Left kidney (tissue), 2 donors: Measurements from ENCODE around the gene FAM13B. TPM values are rescaled to one million over a fixed set of nuclear protein-coding genes. Genes with fewer than 3 reads are reported as not detected.

Experiments
- DNase-seq: peaks from one replicate; pipeline ENCODE4 v3.0.0-alpha.2; 2013
- polyA plus RNA-seq: library from polyadenylated mRNA; unstranded; fragments of 120-200 nt; gene quantifications from one replicate; pipeline ENCODE4 v1.2.1, GENCODE V29; 2013; ENCODE audit not compliant: insufficient read length

Gene FAM13B
- polyA plus RNA-seq, 1 donor: 68.3 TPM

GRCh38 chr5:137899493-137899892 lies 133.4 kb downstream of the FAM13B start:
- no peak for DNase-seq

- DNase-seq: no peak
Observed at GRCh38 chr5:137896560-137896959, 136.3 kb downstream of the FAM13B start.

DNA sequence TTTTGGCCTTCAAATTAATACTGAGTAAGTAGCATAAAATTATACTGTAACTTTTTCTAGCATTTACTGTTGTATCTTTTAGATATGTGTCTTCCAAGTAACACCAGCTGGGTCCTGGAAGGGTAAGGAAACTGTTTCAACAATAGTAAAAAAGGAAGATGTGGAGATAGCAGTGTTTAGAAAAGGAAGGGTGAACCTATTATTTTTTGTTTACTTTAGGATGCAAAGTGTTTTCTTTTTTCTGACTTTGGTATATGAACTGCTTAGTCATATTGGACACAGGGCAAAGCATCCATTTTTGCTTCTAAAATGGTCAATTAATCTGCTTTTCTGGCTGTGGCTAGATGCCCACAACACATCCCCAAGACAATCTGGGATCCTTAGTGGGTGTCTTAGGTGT lies 138.3 kb downstream of the FAM13B start:
- no peak for DNase-seq

DNA sequence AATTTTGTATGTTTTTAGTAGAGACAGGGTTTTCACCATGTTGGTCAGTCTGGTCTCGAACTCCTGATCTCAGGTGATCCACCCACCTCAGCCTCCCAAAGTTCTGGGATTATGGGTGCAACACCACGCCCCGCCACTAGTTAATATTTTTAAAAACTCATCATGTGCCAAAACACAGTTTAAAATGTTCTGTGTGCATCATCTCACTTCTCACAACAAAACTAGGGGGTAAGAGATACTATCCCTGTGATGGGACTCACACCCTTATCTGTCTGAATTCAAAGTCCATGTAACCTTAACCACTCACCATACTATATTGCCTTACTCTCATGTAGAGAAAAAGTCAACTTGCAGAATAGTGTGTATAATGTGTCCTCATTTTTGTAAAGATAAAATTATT lies 141.0 kb downstream of the FAM13B start:
- DNase-seq: no peak

DNA sequence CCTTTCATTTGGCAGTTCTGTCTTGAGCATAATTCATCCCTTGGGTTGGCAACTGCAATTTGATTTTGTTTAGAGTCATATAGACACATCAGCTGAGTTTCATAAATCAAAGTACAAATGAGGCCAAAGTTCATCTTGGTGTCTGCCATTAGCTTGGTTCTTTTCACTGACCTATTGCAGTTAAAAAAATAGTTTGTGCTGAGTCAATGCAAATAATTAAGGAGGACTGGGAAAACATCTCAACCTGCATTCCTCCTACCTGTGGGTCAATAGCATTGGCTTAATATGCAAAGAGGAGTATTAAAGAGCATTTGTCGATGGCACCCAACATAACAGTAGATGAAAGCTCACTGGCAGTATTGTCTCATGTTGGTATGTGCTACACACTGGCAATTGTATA lies 142.0 kb downstream of the FAM13B start:
- no peak for DNase-seq

DNA sequence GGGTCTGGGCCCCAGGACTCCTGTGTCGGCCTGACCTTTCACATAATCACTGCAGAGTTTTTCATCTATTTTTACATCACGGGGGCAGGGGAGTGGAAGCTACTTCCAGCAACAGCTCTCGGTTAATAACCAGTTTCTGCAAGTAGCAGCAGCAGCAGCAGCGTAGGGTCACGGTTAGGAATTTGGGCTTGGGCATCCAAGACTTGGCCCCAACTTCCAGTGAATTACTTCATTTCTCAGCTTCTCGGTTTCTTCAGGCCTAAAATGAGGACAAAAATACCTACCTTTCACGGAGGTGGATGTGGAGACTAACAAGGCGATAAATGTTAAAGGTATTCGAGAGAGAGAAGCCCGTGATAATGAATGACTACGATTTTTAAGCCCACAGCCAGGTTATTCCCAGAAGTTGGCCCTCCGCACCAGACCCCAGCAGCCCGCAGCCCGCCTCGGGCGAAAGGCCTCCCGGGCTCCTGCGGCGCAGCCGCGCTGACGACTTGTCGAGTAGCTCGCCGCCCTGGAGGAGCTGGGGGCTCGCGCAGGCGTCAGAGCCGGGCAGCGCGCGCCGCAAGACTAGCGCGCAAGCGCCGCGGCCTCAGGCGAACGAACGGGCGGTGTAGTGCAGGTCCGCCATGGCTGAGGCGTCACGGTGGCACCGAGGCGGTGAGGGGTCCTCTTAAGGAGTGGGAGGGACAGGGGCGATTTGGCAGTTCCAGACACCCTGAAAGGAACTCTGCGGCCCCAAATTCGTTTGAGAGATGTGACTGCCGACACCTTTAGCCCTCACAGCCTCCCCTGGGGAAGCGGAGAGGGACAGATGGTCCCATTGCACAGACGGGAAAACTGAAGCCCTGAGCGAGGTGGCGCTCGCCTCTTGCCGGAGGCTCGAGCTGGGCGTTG lies 143.8 kb downstream of the FAM13B start, which contains the start of gene PKD2L2:
PKD2L2 (plus strand) TSS at position 595 of the 897 bp plus-strand sequence; CDS start at position 630, 35 bp downstream.
- peak; percentile 84 for DNase-seq

DNA sequence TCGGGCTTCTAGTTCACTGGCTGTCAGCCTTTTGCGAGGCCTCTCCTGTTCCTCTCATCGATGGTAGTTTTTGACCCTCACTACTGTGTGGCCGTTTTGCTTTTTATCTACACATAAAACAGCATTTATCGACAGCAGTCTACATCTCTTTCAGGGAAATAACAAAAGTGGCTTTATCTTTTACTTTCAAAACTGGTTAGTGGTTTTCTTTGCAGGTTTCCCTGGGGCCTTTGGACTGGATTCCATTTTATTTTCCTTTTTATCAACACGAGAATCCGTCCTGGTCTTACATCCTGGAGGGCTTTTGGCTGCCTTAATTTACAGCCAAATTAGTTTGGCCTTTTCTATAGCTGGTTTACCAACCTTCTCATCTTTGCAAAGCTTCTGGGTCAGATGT lies 144.4 kb downstream of the FAM13B start:
- DNase-seq: no peak

Other genes starting within 250 kb of the FAM13B start
- 1.5 TPM for gene MYOT, start 165.2 kb downstream of the FAM13B start, polyA plus RNA-seq
- 0.48 TPM for gene PKD2L2, start 143.6 kb downstream of the FAM13B start, polyA plus RNA-seq
- 0.15 TPM for gene WNT8A, start 51.0 kb upstream of the FAM13B start, polyA plus RNA-seq
- gene NME5, start 106.3 kb upstream of the FAM13B start, polyA plus RNA-seq: 31.8 TPM
- gene BRD8, start 145.6 kb upstream of the FAM13B start, polyA plus RNA-seq: 228 TPM
- 61.8 TPM for gene KIF20A, start 146.0 kb upstream of the FAM13B start, polyA plus RNA-seq
- gene CDC23, start 180.2 kb upstream of the FAM13B start, polyA plus RNA-seq: 73.4 TPM
- gene GFRA3, start 241.5 kb upstream of the FAM13B start, polyA plus RNA-seq: 3.2 TPM